Esophagus muscularis mucosa (tissue), 4 donors: ENCODE data around the gene DAB2IP. TPM values are rescaled to one million over a fixed set of nuclear protein-coding genes. Genes with fewer than 3 reads are reported as not detected.

Experiments
- DNase-seq: peaks from one replicate; pipeline ENCODE4 v3.0.0-alpha.2; 2017; ENCODE audit errors: extremely low spot score
- H3K27ac ChIP-seq, 4 donors: fragments of 200-600 bp; sonication (generic); replicated peaks in 1 of 4; 1 replicate in 3 of 4; 2 replicates in 1 of 4; pipeline ENCODE4 v1.5.1; 2016 to 2019; ENCODE audit warnings: mild to moderate bottlenecking in 1 of 4
- H3K27me3 ChIP-seq, 4 donors: fragments of 200-600 bp; sonication (generic); one replicate each; pipeline versions ENCODE4 v1.5.1 to v1.6.0; 2016 to 2019
- H3K36me3 ChIP-seq, 4 donors: fragments of 200-600 bp; sonication (generic); one replicate each; pipeline ENCODE4 v1.5.1; 2016 to 2019
- H3K4me1 ChIP-seq, 4 donors: fragments of 200-600 bp; sonication (generic); one replicate each; pipeline ENCODE4 v1.5.1; 2016 to 2019
- H3K4me3 ChIP-seq, 4 donors: fragments of 200-600 bp; sonication (generic); 1 replicate in 2 of 4; 2 replicates in 2 of 4; pipeline ENCODE4 v1.5.1; 2016 to 2019; ENCODE audit warnings: mild to moderate bottlenecking in 4 of 4, moderate library complexity in 1 of 4
- H3K9me3 ChIP-seq, 4 donors: fragments of 200-600 bp; sonication (generic); 1 replicate in 3 of 4; 2 replicates in 1 of 4; pipeline ENCODE4 v1.5.1; 2016 to 2019
- CTCF ChIP-seq, 3 experiments: fragments of 200-600 bp in 2 of 3; fragments of 450-650 bp in 1 of 3; sonication (generic) in 2 of 3; IDR thresholded peaks; one replicate each; pipeline ENCODE4 v1.5.1; 2017 to 2019; ENCODE audit warnings: antibody characterized with exemption in 3 of 3, mild to moderate bottlenecking in 2 of 3, moderate library complexity in 1 of 3
- EP300 ChIP-seq: sonication (generic); formaldehyde crosslinking; IDR thresholded peaks from one replicate; pipeline ENCODE4 v1.6.1; 2017; ENCODE audit warnings: antibody characterized with exemption
- POLR2A ChIP-seq: fragments of 450-650 bp; IDR thresholded peaks from one replicate; pipeline ENCODE4 v1.6.1; 2017; ENCODE audit warnings: antibody characterized with exemption, moderate library complexity, mild to moderate bottlenecking, low read depth
- POLR2AphosphoS5 ChIP-seq, 2 donors: sonication (generic); formaldehyde crosslinking; IDR thresholded peaks; one replicate each; pipeline ENCODE4 v1.6.1; 2017; ENCODE audit warnings: antibody characterized with exemption in 2 of 2
- WGBS: methylation state at CpG from one replicate; pipeline ENCODE4 v1.1.5; 2018; 5-methylcytosine and 5-hydroxymethylcytosine counted together
- intact Hi-C: fragments of 100-400 bp; cut with DNase I; formaldehyde crosslinking; loops from one replicate; pipeline ENCODE4 v1.15.1; 2023
- total RNA-seq, 4 donors: library from RNA; depleted of rRNA; stranded (reverse); fragments of >200 nt; gene quantifications; one replicate each; pipeline versions ENCODE4 v1.1.0 to v1.2.1, GENCODE V29; 2016

The DAB2IP gene
- total RNA-seq, 4 donors from 2014 or later = 41.7 to 102 (median 62.4) TPM

- Histone ChIP-seq H3K9me3 (no peaks in the 10 kb centered on the region), H3K4me1 (peaks cover 17 to 62% (median 28%) of the 10 kb centered on the region in 4 donors), H3K27me3 (no peaks in the 10 kb centered on the region), H3K27ac (peak overlapping the region; percentile 28 to 54 (median 46)), H3K4me3 (no peak overlapping the region), H3K36me3 (no peaks in the 10 kb centered on the region)
- no peak for DNase-seq
- WGBS = 75% methylated on average over 4 of the region's 4 CpGs
- TF ChIP-seq CTCF (IDR thresholded peaks at IDR 0.05) (no peak), EP300 (no peak), POLR2AphosphoS5 (IDR thresholded peaks at IDR 0.05) (no peak), POLR2A (no peak)
- intact Hi-C loops = no loop called here
These were observed 25.4 kb upstream of the DAB2IP start for GRCh38 chr9:121626012-121626411.

GRCh38 chr9:121627427-121627826, 24.0 kb upstream of the DAB2IP start:
- Histone ChIP-seq H3K9me3 (no peaks in the 10 kb centered on the region), H3K4me1 (peaks cover 12 to 57% (median 17%) of the 10 kb centered on the region in 4 donors), H3K27me3 (no peaks in the 10 kb centered on the region), H3K27ac (no peak overlapping the region), H3K4me3 (no peak overlapping the region), H3K36me3 (no peaks in the 10 kb centered on the region)
- WGBS = 57% methylated on average over 6 of the region's 6 CpGs
- no peak for TF ChIP-seq CTCF (IDR thresholded peaks at IDR 0.05)
- no peak for TF ChIP-seq POLR2A
- no peak for TF ChIP-seq POLR2AphosphoS5 (IDR thresholded peaks at IDR 0.05)
- TF ChIP-seq EP300 = no peak
- DNase-seq = no peak
- intact Hi-C loops = no loop called here

- H3K9me3 ChIP-seq = no peaks in the 10 kb centered on the region
- H3K4me3 ChIP-seq = no peak overlapping the region
- no peaks in the 10 kb centered on the region for H3K36me3 ChIP-seq
- 86% methylated on average over 4 of the region's 4 CpGs for WGBS
- H3K27ac ChIP-seq = no peak overlapping the region
- no peak for DNase-seq
- intact Hi-C loops = no loop called here
- H3K4me1 ChIP-seq = peaks cover 12 to 60% (median 21%) of the 10 kb centered on the region in 4 donors
- no peak for TF ChIP-seq POLR2A
- no peak for TF ChIP-seq CTCF (IDR thresholded peaks at IDR 0.05)
- no peak for TF ChIP-seq POLR2AphosphoS5 (IDR thresholded peaks at IDR 0.05)
- TF ChIP-seq EP300 = no peak
- no peaks in the 10 kb centered on the region for H3K27me3 ChIP-seq
These were observed 23.0 kb upstream of the DAB2IP start for GRCh38 chr9:121628401-121628800.

- Histone ChIP-seq H3K9me3 (no peaks in the 10 kb centered on the region), H3K27ac (no peak overlapping the region), H3K4me3 (no peak overlapping the region), H3K4me1 (peaks cover 26 to 71% (median 34%) of the 10 kb centered on the region in 4 donors), H3K27me3 (no peaks in the 10 kb centered on the region), H3K36me3 (no peaks in the 10 kb centered on the region)
- no peak for DNase-seq
- TF ChIP-seq POLR2A (no peak), CTCF (IDR thresholded peaks at IDR 0.05) (no peak), EP300 (no peak), POLR2AphosphoS5 (IDR thresholded peaks at IDR 0.05) (no peak)
- intact Hi-C loops = loop anchor here (10.0 kb wide), 1 partner anchor 214 kb away; no protein-coding TSS in a partner anchor
- WGBS = 92% methylated on average over 3 of the region's 3 CpGs
These were observed 20.3 kb upstream of the DAB2IP start for GRCh38 chr9:121631115-121631514.

- no peak for DNase-seq
- no peak overlapping the region for H3K4me3 ChIP-seq
- 68% methylated on average over 6 of the region's 18 CpGs for WGBS
- H3K36me3 ChIP-seq = no peaks in the 10 kb centered on the region
- no peaks in the 10 kb centered on the region for H3K27me3 ChIP-seq
- TF ChIP-seq EP300 (no peak), POLR2AphosphoS5 (IDR thresholded peaks at IDR 0.05) (no peak), POLR2A (no peak), CTCF (IDR thresholded peaks at IDR 0.05) (no peak)
- no peaks in the 10 kb centered on the region for H3K9me3 ChIP-seq
- H3K27ac ChIP-seq = no peak overlapping the region
- peaks cover 34 to 74% (median 42%) of the 10 kb centered on the region in 4 donors for H3K4me1 ChIP-seq
- intact Hi-C loops = loop anchor here (10.0 kb wide), 1 partner anchor 213 kb away; no protein-coding TSS in a partner anchor
These were observed 19.4 kb upstream of the DAB2IP start for GRCh38 chr9:121631978-121632418.
